Endothelial cell of umbilical vein (primary cell): Measurements from ENCODE around the gene MANF. TPM values are rescaled to one million over a fixed set of nuclear protein-coding genes. Genes with fewer than 3 reads are reported as not detected.

Source experiments
- BruUV-seq: library from RNA; stranded (reverse); fragments of 400-500 nt; replicated peaks from 2 replicates; lab custom pipeline; 2021; lab: Mats Ljungman, UMichigan
- CTCF ChIA-PET: fragments of 300-600, 350-600 bp; sonication (Branson Sonifier 250); formaldehyde crosslinking; loops from one replicate; lab custom pipeline; 2021; ENCODE audit warnings: antibody characterized with exemption, inconsistent platforms; lab: Charles Lee
- POLR2A ChIA-PET: fragments of 300-600, 350-600 bp; sonication (Branson Sonifier 250); formaldehyde crosslinking; loops from one replicate; lab custom pipeline; 2021; ENCODE audit warnings: antibody characterized with exemption, inconsistent platforms; lab: Charles Lee
- DNase-seq: peaks from one replicate; pipeline ENCODE4 v3.0.0-alpha.2; 2011; ENCODE audit warnings: low read depth, low spot score
- FAIRE-seq: peaks from 2 replicates; lab custom pipeline; 2011; peaks lifted over from hg19 to GRCh38; lab: Jason Lieb, UNC
- H2AFZ ChIP-seq: 2 replicates; pipeline ENCODE4 v1.6.0; 2012; ENCODE audit warnings: low read depth, low read length, control low read depth, inconsistent platforms
- H3K27ac ChIP-seq: 2 replicates; pipeline ENCODE4 v1.5.1; 2011; ENCODE audit warnings: low read depth, mild to moderate bottlenecking, control low read depth, low read length, moderate library complexity; ENCODE audit not compliant: insufficient read depth
- H3K27me3 ChIP-seq, 2 experiments: 2 replicates each; pipeline versions ENCODE4 v1.6.0 to v1.6.1; 2011; ENCODE audit warnings: low read length in 2 of 2, mixed read lengths in 1 of 2; ENCODE audit not compliant: control insufficient read depth in 2 of 2, insufficient read depth in 2 of 2
- H3K36me3 ChIP-seq, 2 experiments: 2 replicates in 1 of 2; 3 replicates in 1 of 2; pipeline ENCODE4 v1.5.1; 2011; ENCODE audit warnings: low read length in 2 of 2, mild to moderate bottlenecking in 1 of 2, moderate library complexity in 1 of 2; ENCODE audit not compliant: control insufficient read depth in 2 of 2, insufficient read depth in 2 of 2; ENCODE audit errors: extremely low read depth in 1 of 2
- H3K4me1 ChIP-seq: 3 replicates; pipeline ENCODE4 v1.5.1; 2011; ENCODE audit warnings: mild to moderate bottlenecking, low read length; ENCODE audit not compliant: control insufficient read depth, insufficient read depth; ENCODE audit errors: extremely low read depth
- H3K4me2 ChIP-seq: 2 replicates; pipeline ENCODE4 v1.6.1; 2011; ENCODE audit warnings: low read length, control low read depth, mixed read lengths; ENCODE audit not compliant: insufficient read depth
- H3K4me3 ChIP-seq, 3 experiments: fragments of 200-600 bp in 1 of 3; sonication (generic), shearing (Covaris generic) in 1 of 3; replicated peaks in 1 of 3; 2 replicates each; pipeline ENCODE4 v1.5.1; 2011 to 2016; ENCODE audit warnings: control low read depth in 3 of 3, low read length in 3 of 3, mild to moderate bottlenecking in 2 of 3, inconsistent platforms in 1 of 3, low read depth in 1 of 3, moderate library complexity in 1 of 3; ENCODE audit not compliant: insufficient read depth in 1 of 3
- H3K79me2 ChIP-seq: 2 replicates; pipeline ENCODE4 v1.6.0; 2012; ENCODE audit warnings: low read length, inconsistent platforms; ENCODE audit not compliant: control insufficient read depth, insufficient read depth
- H3K9ac ChIP-seq: replicated peaks from 2 replicates; pipeline ENCODE3; 2011; ENCODE audit warnings: low read length, control low read depth; ENCODE audit not compliant: insufficient read depth; ENCODE audit errors: extremely low read depth
- H3K9me1 ChIP-seq: replicated peaks from 3 replicates; pipeline ENCODE4 v1.6.0; 2011; ENCODE audit warnings: mild to moderate bottlenecking, low read length; ENCODE audit not compliant: control insufficient read depth, insufficient read depth; ENCODE audit errors: extremely low read depth
- H3K9me3 ChIP-seq: replicated peaks from 2 replicates; pipeline ENCODE4 v1.5.1; 2012; ENCODE audit warnings: low read length, inconsistent platforms; ENCODE audit not compliant: control insufficient read depth, insufficient read depth
- H4K20me1 ChIP-seq: replicated peaks from 2 replicates; pipeline ENCODE3; 2011; ENCODE audit warnings: mild to moderate bottlenecking, low read length; ENCODE audit not compliant: control insufficient read depth, insufficient read depth; ENCODE audit errors: extremely low read depth
- EZH2 ChIP-seq: IDR thresholded peaks from 2 replicates; pipeline ENCODE4 v1.6.1; 2012; ENCODE audit warnings: borderline replicate concordance, low read depth, mild to moderate bottlenecking, moderate library complexity, low read length, inconsistent platforms; ENCODE audit not compliant: severe bottlenecking
- FOS ChIP-seq: IDR thresholded peaks from 2 replicates; pipeline ENCODE4 v1.6.1; 2011; ENCODE audit warnings: mild to moderate bottlenecking, low read length, moderate library complexity, borderline replicate concordance; ENCODE audit not compliant: insufficient read depth
- MYC ChIP-seq: IDR thresholded peaks from one replicate; pipeline ENCODE4 v1.6.1; 2011; ENCODE audit warnings: mild to moderate bottlenecking, low read depth, low read length
- POLR2A ChIP-seq: IDR thresholded peaks from 2 replicates; pipeline ENCODE4 v1.6.1; 2012; ENCODE audit warnings: low read depth, mild to moderate bottlenecking, control low read depth, low read length
- POLR2AphosphoS5 ChIP-seq: IDR thresholded peaks from 2 replicates; pipeline ENCODE4 v1.6.1; 2012; ENCODE audit warnings: low read depth, mild to moderate bottlenecking, control low read depth, low read length, moderate library complexity; ENCODE audit not compliant: insufficient read depth
- dilution Hi-C: fragments of 300-500 bp; cut with MboI; formaldehyde crosslinking; loops from one replicate; pipeline ENCODE4 v1.15.0; 2019; ENCODE audit warnings: low sequenced_read_pairs; ENCODE audit not compliant: extremely low pct_ligation_motif_present
- intact Hi-C: fragments of 100-400 bp; cut with micrococcal nuclease; formaldehyde crosslinking; loops from one replicate; pipeline ENCODE4 v1.10.0; 2022
- polyA plus RNA-seq, 4 experiments: library from polyadenylated mRNA; depleted of rRNA in 3 of 4; stranded (reverse) in 3 of 4; unstranded in 1 of 4; fragments of >200 nt; gene quantifications; 2 replicates each; pipeline versions ENCODE4 v1.2.1 to v1.2.3, GENCODE V29; 2011 to 2012; ENCODE audit warnings: missing spikeins in 1 of 4
- total RNA-seq: library from RNA; stranded (reverse); gene quantifications from 2 replicates; pipeline ENCODE4 v1.2.3, GENCODE V29; 2021
- TF ChIP-seq, protein P1 (sequence below): IDR thresholded peaks from 2 replicates; pipeline ENCODE4 v1.6.1; 2011; ENCODE audit not compliant: insufficient read depth, insufficient read length
- TF ChIP-seq, protein P2 (sequence below), 2 donors: IDR thresholded peaks; 1 replicate in 1 of 2; 2 replicates in 1 of 2; pipeline ENCODE4 v1.5.1; 2011; ENCODE audit warnings: low read length in 2 of 2, mild to moderate bottlenecking in 2 of 2, moderate library complexity in 2 of 2, control low read depth in 1 of 2, inconsistent platforms in 1 of 2, low read depth in 1 of 2; ENCODE audit not compliant: insufficient read depth in 1 of 2; ENCODE audit errors: extremely low read depth in 1 of 2

MANF gene
- total and polyA plus RNA-seq, 2 donors (not counting 3 experiments of a cell fraction or from before 2014, with no cell fraction given) = 100 to 248 TPM

DNA sequence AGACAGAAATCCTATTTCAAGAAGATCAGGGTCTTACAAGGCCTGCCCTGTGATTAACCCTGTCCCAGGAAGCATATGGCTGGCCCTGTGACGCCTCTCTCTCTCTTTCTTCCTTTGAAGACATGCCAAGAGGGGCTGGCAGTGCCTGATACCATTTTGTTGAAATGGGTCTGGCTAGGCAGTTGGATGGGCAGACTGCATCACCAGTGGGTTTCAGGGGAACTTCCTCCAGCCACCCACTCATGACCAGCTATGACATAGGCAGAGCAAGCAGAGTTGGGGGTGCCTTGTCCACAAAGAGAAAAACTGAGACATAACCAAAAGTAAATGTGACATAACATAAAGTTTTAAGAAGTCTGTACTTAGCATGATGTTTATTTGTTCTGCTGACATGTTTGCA is 31.4 kb upstream of the MANF start:
- Histone ChIP-seq H3K4me3 (no peak overlapping the region), H3K9me1 (no peaks in the 10 kb centered on the region), H4K20me1 (no peaks in the 10 kb centered on the region), H3K27me3 (peaks cover 0 to 2% of the 10 kb centered on the region in 2 experiments), H3K4me1 (no peaks in the 10 kb centered on the region), H3K27ac (no peak overlapping the region), H3K9me3 (no peaks in the 10 kb centered on the region), H3K4me2 (no peak overlapping the region), H3K9ac (no peak overlapping the region), H3K36me3 (no peaks in the 10 kb centered on the region), H2AFZ (no peak overlapping the region), H3K79me2 (no peaks in the 10 kb centered on the region)
- FAIRE-seq = no peak
- CTCF ChIA-PET = no interaction called here
- DNase-seq = no peak
- no TSS peak for BruUV-seq
- dilution Hi-C loops (no loop called here), intact Hi-C loops (no loop called here)
- TF ChIP-seq, protein P1, sequence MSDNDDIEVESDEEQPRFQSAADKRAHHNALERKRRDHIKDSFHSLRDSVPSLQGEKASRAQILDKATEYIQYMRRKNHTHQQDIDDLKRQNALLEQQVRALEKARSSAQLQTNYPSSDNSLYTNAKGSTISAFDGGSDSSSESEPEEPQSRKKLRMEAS = no peak
- TF ChIP-seq MYC (no peak), FOS (no peak), POLR2A (no peak), POLR2AphosphoS5 (no peak), EZH2 (no peak)
- TF ChIP-seq, protein P2, sequence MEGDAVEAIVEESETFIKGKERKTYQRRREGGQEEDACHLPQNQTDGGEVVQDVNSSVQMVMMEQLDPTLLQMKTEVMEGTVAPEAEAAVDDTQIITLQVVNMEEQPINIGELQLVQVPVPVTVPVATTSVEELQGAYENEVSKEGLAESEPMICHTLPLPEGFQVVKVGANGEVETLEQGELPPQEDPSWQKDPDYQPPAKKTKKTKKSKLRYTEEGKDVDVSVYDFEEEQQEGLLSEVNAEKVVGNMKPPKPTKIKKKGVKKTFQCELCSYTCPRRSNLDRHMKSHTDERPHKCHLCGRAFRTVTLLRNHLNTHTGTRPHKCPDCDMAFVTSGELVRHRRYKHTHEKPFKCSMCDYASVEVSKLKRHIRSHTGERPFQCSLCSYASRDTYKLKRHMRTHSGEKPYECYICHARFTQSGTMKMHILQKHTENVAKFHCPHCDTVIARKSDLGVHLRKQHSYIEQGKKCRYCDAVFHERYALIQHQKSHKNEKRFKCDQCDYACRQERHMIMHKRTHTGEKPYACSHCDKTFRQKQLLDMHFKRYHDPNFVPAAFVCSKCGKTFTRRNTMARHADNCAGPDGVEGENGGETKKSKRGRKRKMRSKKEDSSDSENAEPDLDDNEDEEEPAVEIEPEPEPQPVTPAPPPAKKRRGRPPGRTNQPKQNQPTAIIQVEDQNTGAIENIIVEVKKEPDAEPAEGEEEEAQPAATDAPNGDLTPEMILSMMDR (IDR thresholded peaks at IDR 0.05; ENCODE audit: extremely low read depth in 1 of 2, insufficient read depth in 1 of 2, low read depth in 1 of 2, low read length in 2 of 2) = no peak
- POLR2A ChIA-PET = no interaction called here
